SU-DHL-6 (cell line): ENCODE results near the gene DAAM2.

Source experiments
- H2AFZ ChIP-seq: fragments of 200-600 bp; sonication (generic); 2 replicates; pipeline ENCODE4 v1.6.1; 2014; ENCODE audit warnings: low read depth, mild to moderate bottlenecking, moderate library complexity, mixed read lengths, antibody characterized with exemption, low read length; ENCODE audit not compliant: severe bottlenecking
- H3F3A ChIP-seq: fragments of 200-600 bp; shearing (Covaris generic); 2 replicates; pipeline ENCODE4 v1.6.0; 2016; ENCODE audit warnings: antibody characterized with exemption, mild to moderate bottlenecking; ENCODE audit not compliant: insufficient read depth
- H3K27ac ChIP-seq: fragments of 200-600 bp; sonication (generic); 2 replicates; pipeline ENCODE4 v1.5.1; 2016; ENCODE audit warnings: low read depth, mild to moderate bottlenecking, low read length, moderate library complexity, mixed read lengths
- H3K27me3 ChIP-seq: fragments of 200-600 bp; sonication (generic), shearing (Covaris generic); 2 replicates; pipeline ENCODE4 v1.6.0; 2014; ENCODE audit warnings: mild to moderate bottlenecking, low read length
- H3K36me3 ChIP-seq: fragments of 200-600 bp; sonication (generic); 2 replicates; pipeline ENCODE4 v1.6.1; 2014; ENCODE audit warnings: mild to moderate bottlenecking, low read length, mixed read lengths
- H3K4me2 ChIP-seq: fragments of 300-600, 200-600 bp; shearing (Covaris generic), sonication (generic); 2 replicates; pipeline ENCODE4 v1.6.0; 2014; ENCODE audit warnings: low read length, low read depth, mild to moderate bottlenecking; ENCODE audit not compliant: poor library complexity, severe bottlenecking
- H3K4me3 ChIP-seq: fragments of 200-600 bp; sonication (generic); 2 replicates; pipeline ENCODE4 v1.5.1; 2014; ENCODE audit warnings: antibody characterized with exemption, low read length, mild to moderate bottlenecking, mixed read lengths; ENCODE audit not compliant: insufficient read depth, poor library complexity, severe bottlenecking
- H3K79me2 ChIP-seq: fragments of 200-600 bp; sonication (generic); 2 replicates; pipeline ENCODE4 v1.6.1; 2014; ENCODE audit warnings: mild to moderate bottlenecking, low read length, moderate library complexity; ENCODE audit not compliant: insufficient read depth
- H3K9ac ChIP-seq: fragments of 200-600 bp; sonication (generic); 2 replicates; pipeline ENCODE4 v1.7.0; 2014; ENCODE audit warnings: mild to moderate bottlenecking, low read length
- H3K9me2 ChIP-seq: fragments of 200-600 bp; sonication (generic); replicated peaks from 2 replicates; pipeline ENCODE4 v1.6.1; 2014; ENCODE audit warnings: low read length; ENCODE audit not compliant: insufficient read depth
- H3K9me3 ChIP-seq: fragments of 200-600 bp; sonication (generic); 2 replicates; pipeline ENCODE4 v1.6.1; 2014; ENCODE audit warnings: low read length, mixed read lengths; ENCODE audit not compliant: insufficient read depth
- H4K20me1 ChIP-seq: fragments of 200-600 bp; sonication (generic); 2 replicates; pipeline ENCODE4 v1.6.1; 2014; ENCODE audit warnings: low read depth, mild to moderate bottlenecking, antibody characterized with exemption, low read length, moderate library complexity, mixed read lengths
- CTCF ChIP-seq: fragments of 200-600 bp; sonication (generic); IDR thresholded peaks from one replicate; pipeline ENCODE4 v1.5.1; 2017; ENCODE audit warnings: antibody characterized with exemption, mild to moderate bottlenecking, low read length, moderate library complexity; ENCODE audit not compliant: insufficient read depth, poor library complexity, severe bottlenecking
- EZH2phosphoT487 ChIP-seq: fragments of 200-600 bp; sonication (generic), shearing (Covaris generic); conservative IDR thresholded peaks from 2 replicates; pipeline ENCODE4 v1.6.1; 2018; ENCODE audit warnings: mild to moderate bottlenecking, antibody characterized with exemption, low read length, moderate library complexity, mixed read lengths

The DAAM2 gene

GRCh38 chr6:39778581-39779255, 13.5 kb upstream of the DAAM2 start:
- Histone ChIP-seq H3K9ac (no peak overlapping the region), H3K9me2 (no peaks in the 10 kb centered on the region), H2AFZ (no peak overlapping the region), H3K9me3 (no peaks in the 10 kb centered on the region), H3K4me3 (no peak overlapping the region), H3F3A (no peaks in the 10 kb centered on the region), H4K20me1 (no peaks in the 10 kb centered on the region), H3K27ac (no peak overlapping the region), H3K36me3 (no peaks in the 10 kb centered on the region), H3K4me2 (no peak overlapping the region), H3K79me2 (no peaks in the 10 kb centered on the region), H3K27me3 (no peaks in the 10 kb centered on the region)
- TF ChIP-seq EZH2phosphoT487 (no peak), CTCF (no peak)

- Histone ChIP-seq H4K20me1 (no peaks in the 10 kb centered on the region), H3K79me2 (no peaks in the 10 kb centered on the region), H3K36me3 (no peaks in the 10 kb centered on the region), H3F3A (no peaks in the 10 kb centered on the region), H3K27me3 (no peaks in the 10 kb centered on the region), H3K9me2 (no peaks in the 10 kb centered on the region), H3K9me3 (no peaks in the 10 kb centered on the region), H3K9ac (no peak overlapping the region), H3K4me3 (no peak overlapping the region), H3K27ac (no peak overlapping the region), H3K4me2 (no peak overlapping the region), H2AFZ (no peak overlapping the region)
- no peak for TF ChIP-seq CTCF
- no peak for TF ChIP-seq EZH2phosphoT487
These were observed 6.9 kb upstream of the DAAM2 start for GRCh38 chr6:39785281-39785680.

- Histone ChIP-seq H4K20me1 (no peaks in the 10 kb centered on the region), H3K27me3 (no peaks in the 10 kb centered on the region), H3K4me3 (no peak overlapping the region)
These were observed 5.5 kb upstream of the DAAM2 start for GRCh38 chr6:39786649-39787048.

More at GRCh38 chr6:39786649-39787048, 5.5 kb upstream of the DAAM2 start:
- Histone ChIP-seq H3K79me2 (no peaks in the 10 kb centered on the region), H2AFZ (no peak overlapping the region), H3K27ac (no peak overlapping the region), H3K4me2 (no peak overlapping the region), H3K9ac (no peak overlapping the region), H3K36me3 (no peaks in the 10 kb centered on the region), H3K9me3 (no peaks in the 10 kb centered on the region), H3K9me2 (no peaks in the 10 kb centered on the region), H3F3A (no peaks in the 10 kb centered on the region)
- TF ChIP-seq EZH2phosphoT487 (no peak), CTCF (no peak)
